ENCODE results near the gene SGIP1.

DNA sequence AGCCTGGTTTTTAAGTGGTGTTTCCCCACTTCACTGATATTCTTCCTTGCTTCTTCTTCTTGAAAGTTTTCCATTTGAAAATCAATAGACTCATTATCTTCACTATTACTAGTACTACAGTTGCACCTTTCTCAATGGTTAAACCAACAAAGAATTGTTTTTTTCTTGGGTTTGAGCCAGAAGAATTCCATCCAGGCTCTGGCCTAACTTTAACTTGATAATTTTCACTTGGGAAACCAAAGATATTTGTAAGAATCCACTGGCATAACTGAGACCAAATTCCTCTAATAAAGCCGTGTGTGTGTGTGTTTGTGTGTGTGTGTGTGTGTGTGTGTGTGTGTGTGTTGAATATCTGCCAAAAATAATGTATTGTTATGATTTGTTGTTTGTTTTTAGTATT lies 103.2 kb downstream of the SGIP1 start:
- TF ChIP-seq POLR2A (IDR thresholded peaks at IDR 0.05): no peak
- no peak for TF ChIP-seq CTCF (IDR thresholded peaks at IDR 0.05)
- no peak for TF ChIP-seq POLR2AphosphoS5 (IDR thresholded peaks at IDR 0.05)
